Kasumi-1 (cell line): ENCODE results near the gene ZNF761.
"Not testable (repeated sequence)": the region's sequence is repeated elsewhere in the genome, so short reads cannot be mapped to it uniquely, and the experiment has no call there.

Experiments used
- DNase-seq, 2 experiments: peaks; one replicate each; lab custom pipeline; 2025; lab: John Stamatoyannopoulos, UW

Gene ZNF761

DNA sequence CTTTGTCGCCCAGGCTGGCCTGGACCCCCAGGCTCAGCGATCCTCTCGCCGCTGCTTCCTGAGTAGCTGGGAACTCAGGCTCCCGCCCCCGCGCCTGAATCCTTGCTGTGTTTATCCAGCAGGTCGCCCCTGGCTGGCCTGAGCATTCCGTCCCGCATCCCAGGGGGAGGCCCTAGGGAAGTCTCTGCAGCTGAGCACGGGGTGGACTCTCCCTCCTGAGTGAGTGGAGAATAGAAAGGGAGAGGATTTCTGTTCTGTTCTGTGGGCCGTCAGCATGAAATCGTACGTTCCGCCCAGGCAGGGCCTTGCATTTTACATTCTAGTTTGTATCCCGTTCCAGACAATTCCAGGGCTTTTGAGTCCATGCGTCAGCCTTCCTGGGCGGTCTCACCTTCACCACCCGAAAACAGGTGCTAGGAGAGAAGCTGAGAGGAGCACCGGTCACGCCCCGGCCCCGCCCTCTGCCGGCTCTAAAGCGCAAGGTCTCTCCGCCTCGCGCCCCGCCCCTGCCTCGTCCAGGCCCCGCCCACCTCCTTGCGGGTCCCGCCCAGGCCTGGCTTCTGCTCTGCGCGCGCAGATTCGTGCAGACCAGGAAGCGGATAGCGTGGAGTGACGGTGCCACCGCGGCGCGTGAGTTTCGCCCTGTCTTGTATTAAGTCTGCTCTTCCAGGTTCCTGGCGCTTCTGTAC, at the start of gene ZNF761:
ZNF761 (plus strand) TSS at position 586 of the 689 bp plus-strand sequence. CDS start 15,285 bp downstream, outside the sequence.
- DNase-seq, result peak; percentile 22 to 48

DNA sequence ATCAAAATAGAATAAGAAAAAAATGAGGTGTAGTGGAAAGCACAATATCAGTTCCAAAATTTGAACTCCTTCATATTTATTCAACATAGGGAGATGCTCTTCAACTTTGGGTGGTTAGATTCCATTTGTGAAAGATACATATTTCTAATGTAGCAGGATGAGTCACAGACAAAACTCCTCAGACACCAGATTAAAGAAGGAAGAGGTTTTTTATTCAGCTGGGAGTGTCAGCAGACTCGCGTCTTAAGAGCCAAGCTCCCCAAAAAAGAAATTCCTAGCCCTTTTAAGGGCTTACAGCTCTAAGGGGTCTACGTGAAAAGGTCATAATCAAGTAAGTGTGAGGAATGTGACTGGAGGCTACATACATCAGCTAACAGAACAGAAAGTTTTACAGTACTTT, 43.6 kb upstream of the ZNF761 start:
- DNase-seq, result no peak

DNA sequence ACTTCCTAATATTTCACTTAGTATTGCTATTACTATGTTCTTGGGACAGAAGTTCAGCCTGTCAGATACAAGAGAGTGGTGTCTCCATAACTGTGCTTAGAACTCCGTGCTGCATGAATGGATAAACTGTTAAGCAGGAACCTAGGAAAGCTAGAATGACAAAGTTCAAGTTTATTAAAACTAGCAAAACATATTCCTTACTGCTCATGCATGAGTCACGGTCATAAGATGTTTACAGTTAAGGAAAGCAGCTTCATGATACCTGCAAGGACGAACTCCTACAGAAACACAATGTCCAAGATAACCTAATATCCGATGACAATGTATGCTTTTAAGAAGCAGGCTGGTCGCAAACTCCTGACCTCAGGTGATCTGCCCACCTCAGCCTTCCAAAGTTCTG, 42.9 kb upstream of the ZNF761 start:
- no peak for DNase-seq

DNA sequence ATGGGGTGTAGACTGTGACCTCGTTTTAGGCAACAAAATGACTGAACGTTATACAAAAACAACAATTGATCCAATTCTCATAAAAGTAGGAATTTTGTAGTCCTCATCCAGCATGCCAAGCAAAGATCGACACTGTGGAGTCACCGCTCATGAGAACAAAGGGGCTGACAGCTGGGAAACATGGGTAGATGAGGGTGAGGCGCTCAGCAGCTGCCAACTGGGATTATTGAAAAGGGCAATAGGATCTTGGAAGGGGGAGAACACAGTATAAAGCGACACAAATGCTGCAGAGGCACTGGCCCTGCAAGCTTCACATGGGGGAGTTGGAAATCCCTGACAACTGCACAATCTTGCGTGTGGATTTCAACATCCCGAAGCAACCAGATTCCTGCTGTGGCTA, 42.2 kb upstream of the ZNF761 start:
- no peak for DNase-seq

DNA sequence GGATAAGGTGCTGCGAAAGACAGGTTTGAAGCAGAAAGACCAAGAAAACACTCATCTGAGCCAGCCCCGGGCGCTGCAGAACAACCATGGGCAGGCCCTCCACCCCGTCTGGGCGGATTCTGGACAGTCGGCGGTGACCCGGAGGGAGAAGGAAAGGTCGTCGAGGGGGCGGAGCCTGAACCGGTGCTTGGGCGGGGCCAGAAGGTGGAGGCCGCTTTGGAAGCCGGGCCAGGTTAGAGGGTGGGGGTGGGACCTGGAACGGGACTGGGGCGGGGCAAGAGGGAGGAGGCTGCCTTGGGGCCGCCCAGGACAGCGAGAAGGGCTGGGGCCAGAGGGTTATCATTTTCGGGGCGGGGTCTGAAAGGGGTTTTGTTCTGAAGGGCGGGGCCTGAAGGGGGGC, 41.8 kb upstream of the ZNF761 start:
- no peak for DNase-seq

DNA sequence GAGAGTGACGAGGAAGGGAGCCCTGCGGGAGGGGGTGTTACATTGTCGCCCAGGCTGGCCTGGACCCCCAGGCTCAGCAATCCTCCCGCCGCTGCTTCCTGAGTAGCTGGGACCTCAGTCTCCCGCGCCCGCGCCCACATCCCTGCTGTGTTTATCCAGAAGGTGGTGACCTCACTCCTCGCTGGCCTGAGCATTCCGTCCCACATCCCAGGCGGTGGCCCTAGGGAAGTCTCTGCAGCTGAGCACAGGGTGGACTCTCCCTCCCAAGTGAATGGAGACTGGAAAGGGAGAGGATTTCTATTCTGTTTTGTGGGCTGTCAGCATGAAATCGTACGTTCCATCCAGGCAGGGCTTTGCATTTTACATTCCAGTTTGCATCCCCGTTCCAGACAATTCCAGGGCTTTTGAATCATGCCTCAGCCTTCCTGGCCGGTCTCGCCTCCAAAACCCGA, 37.2 kb upstream of the ZNF761 start:
- DNase-seq, result no peak

DNA sequence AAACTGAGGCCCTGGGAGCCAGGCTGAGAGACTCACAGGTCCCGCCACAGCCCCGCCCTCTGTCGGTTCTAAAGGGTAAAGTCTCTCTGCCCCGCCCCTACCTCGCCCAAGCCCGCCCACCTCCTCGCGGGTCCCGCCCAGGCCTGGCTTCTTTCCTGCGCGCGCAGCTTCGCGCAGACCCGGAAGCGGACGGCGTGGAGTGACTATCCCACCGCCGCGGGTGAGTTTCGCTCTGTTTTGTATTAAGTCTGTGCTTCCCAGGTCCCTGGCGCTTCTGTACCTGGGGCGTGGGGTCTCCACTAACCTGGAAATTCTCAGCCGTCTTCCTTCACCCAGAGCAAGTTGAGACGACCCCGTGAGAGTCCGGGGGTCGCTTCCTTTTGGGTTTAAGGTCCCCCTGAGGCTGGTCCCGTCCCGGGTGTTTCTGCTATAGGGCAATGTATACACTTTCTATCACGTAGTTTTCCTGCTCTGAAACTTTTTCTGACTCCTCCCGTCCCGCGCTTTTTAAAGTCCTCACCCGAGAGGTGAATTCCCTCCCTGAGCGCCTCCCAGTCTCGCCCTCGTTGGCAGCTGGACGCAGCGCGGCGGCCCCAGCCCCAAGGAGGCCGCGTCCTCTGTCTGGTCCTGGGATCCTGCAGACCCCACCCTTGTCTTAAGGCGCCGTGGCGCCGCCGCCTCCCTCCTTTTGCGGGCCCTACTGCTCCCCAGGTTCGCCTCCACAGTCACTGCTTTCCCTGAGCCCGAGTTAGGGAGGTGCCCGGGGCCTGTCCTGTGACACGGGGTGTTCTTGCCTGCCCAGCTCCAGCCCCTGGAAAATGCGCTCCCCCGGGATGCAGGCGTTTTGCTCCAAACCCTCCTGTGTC, 36.6 kb upstream of the ZNF761 start, which contains the start of gene ZNF765:
ZNF765 (plus strand) TSS at position 176 of the 866 bp plus-strand sequence. CDS start 2,867 bp downstream, outside the sequence.
- peak; percentile 30 to 35 for DNase-seq

DNA sequence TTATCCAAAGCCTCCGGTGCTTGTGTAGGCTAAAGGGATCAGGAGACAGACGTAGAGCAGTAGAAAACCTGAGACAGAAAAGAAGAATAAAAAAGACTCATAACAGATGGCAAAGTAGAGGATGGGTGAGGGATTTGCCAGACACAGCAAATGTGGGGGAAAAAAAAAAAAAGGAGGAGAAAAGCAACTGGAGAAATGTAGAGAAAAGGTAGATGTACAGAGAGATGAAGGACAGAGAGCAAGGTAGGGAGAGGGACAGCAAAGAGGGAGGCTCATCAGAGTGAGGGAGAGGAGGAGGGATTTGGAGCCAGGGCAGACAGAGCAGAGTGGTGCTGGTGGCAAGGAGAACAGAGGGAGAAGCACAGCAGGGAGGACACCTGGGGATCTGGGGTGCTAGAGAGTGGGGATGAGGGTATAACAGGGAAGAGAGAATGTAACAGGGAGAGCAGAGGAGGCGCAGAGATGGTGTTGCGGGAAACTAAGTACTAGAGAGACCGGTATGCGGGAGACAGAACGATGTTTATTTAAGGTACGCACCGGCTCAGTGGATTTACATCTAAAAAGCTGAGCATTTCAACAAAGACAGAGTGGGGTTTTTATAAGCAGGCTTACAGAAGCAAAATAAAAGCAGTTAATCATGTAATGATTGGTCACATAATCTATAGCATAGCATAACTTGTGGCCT, 35.8 kb upstream of the ZNF761 start:
- not testable (repeated sequence) for DNase-seq

DNA sequence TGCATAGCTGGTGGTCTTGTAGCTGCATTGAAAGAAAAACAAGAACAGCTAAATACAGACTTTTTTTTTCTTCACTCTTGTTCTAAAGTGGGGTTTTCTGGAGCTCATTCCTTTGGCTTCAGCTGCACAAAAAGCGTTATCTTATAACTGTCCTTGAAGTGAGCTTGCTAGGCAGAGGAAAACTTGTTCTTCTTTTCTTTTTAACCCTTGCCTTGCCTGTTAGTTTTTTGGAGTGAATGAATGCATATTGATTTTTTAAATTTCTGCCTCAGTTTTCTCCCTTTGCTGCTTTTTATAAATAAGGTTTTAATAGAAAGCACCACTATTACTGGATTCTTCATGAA, 35.3 kb upstream of the ZNF761 start:
- DNase-seq, result no peak

DNA sequence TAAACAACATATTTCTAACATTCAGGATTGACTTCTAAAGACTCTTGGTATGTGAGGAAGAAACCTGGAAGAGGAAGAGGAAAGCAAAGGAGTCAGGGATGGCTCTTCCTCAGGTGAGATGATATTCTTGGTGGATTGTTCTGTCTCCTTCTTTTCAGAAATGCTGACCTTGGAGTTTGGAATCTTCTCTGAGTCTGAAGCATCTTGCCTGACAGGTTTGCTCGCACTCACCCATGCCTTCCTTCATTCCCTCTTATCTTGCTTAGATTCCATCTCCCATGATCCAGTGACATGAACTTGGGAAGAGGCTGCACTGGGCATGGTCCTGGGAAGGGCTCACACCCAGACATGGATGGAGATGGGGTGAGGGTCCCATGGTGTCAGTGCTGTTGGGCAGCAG, 33.9 kb upstream of the ZNF761 start:
- DNase-seq, result not testable (repeated sequence)

DNA sequence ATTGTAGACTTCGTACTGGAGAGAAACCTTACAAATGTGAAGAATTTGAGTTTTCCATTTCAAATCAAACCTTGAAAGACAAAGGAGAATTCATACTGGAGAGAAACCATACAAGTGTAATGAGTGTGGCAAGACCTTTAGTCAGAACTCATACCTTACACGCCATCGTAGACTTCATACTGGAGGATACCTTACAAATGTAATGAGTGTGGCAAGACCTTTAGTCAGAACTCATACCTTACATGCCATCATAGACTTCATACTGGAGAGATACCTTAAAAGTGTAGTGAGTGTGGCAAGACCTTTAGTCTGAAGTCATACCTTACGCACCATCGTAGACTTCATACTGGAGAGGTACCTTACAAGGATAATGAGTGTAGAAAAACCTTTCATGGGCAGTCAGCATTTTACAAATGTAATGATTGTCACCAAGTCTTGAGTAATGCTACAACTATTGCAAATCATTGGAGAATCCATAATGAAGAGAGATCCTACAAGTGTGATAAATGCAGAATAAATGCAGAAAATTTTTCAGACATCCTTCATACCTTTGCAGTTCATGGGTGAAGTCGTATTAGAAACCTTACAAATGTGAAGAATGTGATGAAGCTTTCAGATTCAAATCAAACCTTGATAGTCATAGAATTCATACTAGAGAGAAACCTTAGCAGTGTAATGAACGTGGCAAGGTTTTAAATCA, 22.1 kb upstream of the ZNF761 start:
- no peak for DNase-seq

DNA sequence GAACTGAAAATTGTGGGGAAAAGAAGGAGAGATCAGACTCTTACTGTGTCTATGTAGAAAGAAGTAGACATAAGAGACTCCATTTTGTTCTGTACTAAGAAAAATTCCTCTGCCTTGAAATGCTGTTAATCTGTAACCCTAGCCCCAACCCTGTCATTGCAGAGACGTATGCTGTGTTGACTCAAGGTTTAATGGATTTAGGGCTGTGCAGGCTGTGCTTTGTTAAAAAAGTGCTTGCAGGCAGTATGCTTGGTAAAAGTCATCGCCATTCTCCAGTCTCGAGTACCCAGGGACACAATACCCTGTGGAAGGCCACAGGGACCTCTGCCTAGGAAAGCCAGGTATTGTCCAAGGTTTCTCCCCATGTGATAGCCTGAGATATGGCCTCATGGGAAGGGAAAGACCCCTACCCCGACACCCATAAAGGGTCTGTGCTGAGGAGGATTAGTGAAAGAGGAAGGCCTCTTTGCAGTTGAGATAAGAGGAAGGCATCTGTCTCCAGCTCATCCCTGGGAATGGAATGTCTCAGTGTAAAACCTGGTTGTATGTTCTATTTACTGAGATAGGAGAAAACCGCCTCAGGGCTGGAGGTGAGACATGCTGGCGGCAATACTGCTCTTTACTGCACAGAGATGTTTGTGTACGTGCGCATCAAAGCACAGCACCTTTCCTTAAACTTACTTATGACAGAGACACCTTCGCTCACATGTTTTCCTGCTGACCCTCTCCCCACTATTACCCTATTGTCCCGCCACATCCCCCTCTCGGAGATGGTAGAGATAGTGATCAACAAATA, 11.1 kb upstream of the ZNF761 start:
- not testable (repeated sequence) for DNase-seq

DNA sequence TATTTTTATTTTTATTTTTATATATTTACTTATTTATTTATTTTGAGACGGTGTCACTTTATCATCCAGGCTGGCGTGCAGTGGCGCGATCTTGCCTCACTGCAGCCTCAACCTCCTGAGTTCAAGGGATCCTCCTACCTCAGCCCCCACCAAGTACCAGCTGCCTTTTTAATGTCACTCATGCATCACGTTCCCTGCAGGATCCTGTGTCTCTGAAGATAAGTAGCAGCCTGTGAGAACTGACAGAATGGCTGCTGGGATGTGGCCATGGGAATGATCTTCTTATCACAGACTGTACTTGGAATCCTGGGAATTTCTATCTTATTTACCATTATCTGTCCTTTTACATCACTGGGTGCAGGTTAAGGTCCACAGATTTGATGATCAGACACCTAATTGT, 9.2 kb upstream of the ZNF761 start:
- no peak for DNase-seq

DNA sequence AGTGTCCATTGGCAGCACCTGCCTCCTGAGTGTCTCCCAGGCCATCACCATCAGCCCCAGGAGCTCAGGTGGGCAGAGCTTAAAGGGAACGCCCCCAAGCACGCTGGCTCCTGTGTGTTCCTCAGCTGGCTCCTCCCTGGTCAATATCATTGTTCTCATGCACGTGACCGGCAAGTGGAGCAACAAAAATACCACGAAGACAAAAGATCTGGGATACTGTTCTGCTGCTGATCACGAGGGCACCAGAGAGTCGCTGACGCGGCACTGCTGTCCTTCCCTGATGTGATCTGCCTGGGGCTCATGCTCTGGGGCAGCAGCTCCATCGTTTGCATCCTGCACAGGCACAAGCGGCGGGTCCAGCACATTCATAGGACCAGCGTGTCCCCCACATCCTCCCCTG, 8.7 kb upstream of the ZNF761 start:
- DNase-seq, result not testable (repeated sequence)

DNA sequence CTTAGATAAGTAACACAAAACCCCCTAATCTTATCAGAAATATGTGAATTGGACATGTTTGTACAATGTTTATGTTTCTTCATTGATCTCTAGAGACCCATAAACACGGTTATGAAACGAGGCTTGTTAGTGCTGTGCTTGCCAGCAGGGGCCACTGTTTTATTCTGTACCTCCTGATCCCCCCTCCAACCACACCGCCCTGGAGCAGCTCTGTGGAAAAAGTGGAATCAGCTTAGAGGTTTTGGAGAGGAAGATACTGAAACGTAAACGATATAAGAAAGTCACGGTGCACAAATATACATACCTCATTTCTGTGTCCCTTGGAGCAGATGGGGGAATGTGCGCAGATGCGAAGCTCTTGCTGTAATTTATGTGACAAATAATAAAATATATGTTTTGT, 8.1 kb upstream of the ZNF761 start:
- not testable (repeated sequence) for DNase-seq

DNA sequence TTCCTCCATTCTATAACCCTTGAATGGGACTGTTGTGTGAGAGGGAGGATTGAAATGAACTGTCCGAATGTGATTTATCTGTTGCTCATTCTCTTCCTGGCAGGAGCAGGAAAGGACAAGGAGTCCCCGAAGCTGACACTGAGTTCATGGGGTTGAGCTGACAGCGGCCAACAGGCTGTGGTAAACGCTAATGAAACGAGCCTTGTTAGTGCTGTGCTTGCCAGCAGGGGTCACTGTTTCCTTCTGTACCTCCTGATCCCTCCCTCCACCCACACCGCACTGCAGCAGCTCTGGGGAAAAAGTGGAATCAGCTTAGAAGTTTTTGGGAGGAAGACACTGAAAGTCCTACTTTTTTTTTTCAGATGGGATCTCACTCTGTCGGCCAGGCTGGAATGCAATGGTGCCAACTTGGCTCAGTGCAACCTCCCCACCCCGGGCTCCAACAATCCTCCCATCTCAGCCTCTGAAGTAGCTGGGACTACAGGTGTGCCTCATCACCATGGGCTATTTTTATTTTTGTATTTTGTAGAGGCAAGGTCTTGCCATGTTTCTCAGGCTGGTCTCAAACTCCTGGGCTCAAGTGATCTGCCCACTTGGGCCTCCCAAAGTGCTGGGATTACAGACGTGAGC, 6.7 kb upstream of the ZNF761 start:
- no peak for DNase-seq

DNA sequence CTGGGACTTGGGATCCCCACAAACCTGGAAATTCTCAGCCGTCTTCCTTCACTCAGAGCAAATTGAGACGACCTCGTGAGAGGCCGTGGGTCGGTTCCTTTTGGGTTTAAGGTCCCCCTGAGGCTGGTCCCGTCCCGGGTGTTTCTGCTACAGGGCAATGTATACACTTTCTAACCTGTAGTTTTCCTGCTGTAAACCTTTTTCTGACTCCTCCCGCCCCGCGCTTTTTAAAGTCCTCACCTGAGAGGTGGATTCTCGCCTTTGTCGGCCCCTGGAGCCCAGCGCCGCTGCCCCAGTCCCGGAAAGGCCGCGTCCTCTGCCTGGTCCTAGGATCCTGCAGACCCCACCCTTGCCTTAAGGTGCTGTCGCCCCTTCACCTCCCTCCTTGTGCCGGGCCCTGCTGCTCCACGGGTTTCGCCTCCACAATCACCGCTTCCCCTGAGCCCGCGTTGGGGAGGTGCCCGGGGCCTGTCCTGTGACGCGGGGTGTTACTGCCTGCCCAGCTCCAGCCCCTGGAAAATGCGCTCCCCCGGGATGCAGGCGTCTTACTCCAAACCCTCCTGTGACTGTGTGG, 391 bp downstream of the ZNF761 start:
- no peak for DNase-seq

DNA sequence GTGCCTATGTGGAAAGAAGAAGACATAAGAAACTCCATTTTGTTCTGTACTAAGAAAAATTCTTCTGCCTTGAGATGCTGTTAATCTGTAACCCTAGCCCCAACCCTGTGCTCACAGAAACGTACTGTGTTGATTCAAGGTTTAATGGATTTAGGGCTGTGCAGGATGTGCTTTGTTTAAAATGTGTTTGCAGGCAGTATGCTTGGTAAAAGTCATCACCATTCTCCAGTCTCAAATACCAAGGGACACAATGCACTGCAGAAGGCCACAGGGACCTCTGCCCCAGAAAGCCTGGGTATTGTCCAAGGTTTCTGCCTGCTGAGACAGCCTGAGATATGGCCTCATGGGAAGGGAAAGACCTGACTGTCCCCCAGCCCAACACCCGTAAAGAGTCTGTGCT, 12.0 kb downstream of the ZNF761 start:
- DNase-seq, result not testable (repeated sequence)

DNA sequence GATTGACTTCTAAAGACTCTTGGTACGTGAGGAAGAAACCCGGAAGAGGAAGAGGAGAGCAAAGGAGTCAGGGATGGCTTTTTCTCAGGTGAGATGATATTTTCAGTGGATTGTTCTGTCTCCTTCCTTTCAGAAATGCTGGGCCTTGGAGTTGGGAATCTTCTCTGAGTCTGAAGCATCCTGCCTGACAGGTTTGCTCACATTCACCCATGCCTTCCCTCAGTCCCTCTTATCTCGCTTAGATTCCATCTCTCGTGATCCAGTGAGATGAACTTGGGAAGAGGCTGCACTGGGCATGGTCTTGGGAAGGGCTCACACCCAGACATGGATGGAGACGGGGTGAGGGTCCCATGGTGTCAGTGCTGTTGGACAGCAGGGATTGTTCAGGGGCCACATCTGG, 15.4 kb downstream of the ZNF761 start:
- not testable (repeated sequence) for DNase-seq

DNA sequence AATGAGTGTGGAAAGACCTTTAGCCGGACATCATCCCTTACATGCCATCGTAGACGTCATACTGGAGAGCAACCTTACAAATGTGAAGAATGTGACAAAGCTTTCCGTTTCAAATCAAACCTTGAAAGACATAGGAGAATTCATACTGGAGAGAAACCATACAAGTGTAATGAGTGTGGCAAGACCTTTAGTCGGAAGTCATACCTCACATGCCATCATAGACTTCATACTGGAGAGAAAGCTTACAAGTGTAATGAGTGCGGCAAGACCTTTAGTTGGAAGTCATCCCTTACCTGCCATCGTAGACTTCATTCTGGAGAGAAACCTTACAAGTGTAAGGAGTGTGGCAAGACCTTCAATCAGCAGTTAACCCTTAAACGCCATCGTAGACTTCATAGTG, 24.0 kb downstream of the ZNF761 start:
- DNase-seq, result no peak
